H1 (cell line): ENCODE measurements around the gene JAM2. TPM values are rescaled to one million over a fixed set of nuclear protein-coding genes. Genes with fewer than 3 reads are reported as not detected.

ENCODE experiments used
- CTCF ChIA-PET: fragments of 300-600 bp; sonication (Branson Sonifier 250); formaldehyde crosslinking; loops from one replicate; lab custom pipeline; 2021; ENCODE audit not compliant: partially characterized antibody; lab: Charles Lee
- POLR2A ChIA-PET: fragments of 300-600 bp; sonication (Branson Sonifier 250); formaldehyde crosslinking; loops from one replicate; lab custom pipeline; 2021; ENCODE audit warnings: inconsistent platforms; ENCODE audit not compliant: partially characterized antibody; lab: Charles Lee
- DNase-seq, 2 experiments: peaks; one replicate each; pipeline versions ENCODE4 v3.0.0 to v3.0.0-alpha.2; 2010 to 2022; ENCODE audit warnings: low spot score in 2 of 2, low read depth in 1 of 2, mixed read lengths in 1 of 2
- FAIRE-seq: peaks from 2 replicates; lab custom pipeline; 2011; peaks lifted over from hg19 to GRCh38; lab: Jason Lieb, UNC
- H2AFZ ChIP-seq: 2 replicates; pipeline ENCODE4 v1.8.1; 2012; ENCODE audit warnings: low read length, inconsistent platforms
- H2AK5ac ChIP-seq: 2 replicates; pipeline ENCODE4 v1.6.1; 2013; ENCODE audit warnings: low read depth, low read length
- H2BK120ac ChIP-seq: replicated peaks from 2 replicates; pipeline ENCODE3; 2013; ENCODE audit warnings: low read depth, low read length, inconsistent platforms
- H2BK12ac ChIP-seq: 2 replicates; pipeline ENCODE4 v1.6.1; 2013; ENCODE audit warnings: low read depth, low read length
- H2BK15ac ChIP-seq: 2 replicates; pipeline ENCODE4 v1.6.1; 2013; ENCODE audit warnings: low read length
- H2BK20ac ChIP-seq: 2 replicates; pipeline ENCODE4 v1.6.1; 2013; ENCODE audit warnings: low read length
- H2BK5ac ChIP-seq: 2 replicates; pipeline ENCODE4 v1.6.1; 2013; ENCODE audit warnings: low read depth, low read length
- H3K14ac ChIP-seq: 2 replicates; pipeline ENCODE4 v1.6.1; 2013; ENCODE audit warnings: inconsistent platforms; ENCODE audit not compliant: insufficient read length
- H3K18ac ChIP-seq: 2 replicates; pipeline ENCODE4 v1.6.1; 2013; ENCODE audit warnings: low read length; ENCODE audit errors: extremely low read depth
- H3K23ac ChIP-seq: 2 replicates; pipeline ENCODE4 v1.6.1; 2013; ENCODE audit warnings: inconsistent platforms; ENCODE audit not compliant: insufficient read length
- H3K23me2 ChIP-seq: 2 replicates; pipeline ENCODE4 v1.6.1; 2013; ENCODE audit warnings: low read depth, low read length
- H3K27ac ChIP-seq: 2 replicates; pipeline ENCODE4 v1.6.1; 2011; ENCODE audit warnings: low read depth, low read length, inconsistent platforms
- H3K27me3 ChIP-seq, 4 experiments: replicated peaks in 1 of 4; 1 replicate in 1 of 4; 2 replicates in 3 of 4; pipeline versions ENCODE4 v1.6.1 to v1.8.1; 2011 to 2013; ENCODE audit warnings: low read length in 3 of 4, mild to moderate bottlenecking in 3 of 4, inconsistent platforms in 2 of 4, mixed read lengths in 2 of 4, moderate library complexity in 1 of 4; ENCODE audit not compliant: control insufficient read depth in 3 of 4, insufficient read depth in 3 of 4; ENCODE audit errors: extremely low read depth in 1 of 4
- H3K36me3 ChIP-seq, 4 experiments: 2 replicates each; pipeline versions ENCODE4 v1.6.1 to v1.8.1; 2011 to 2013; ENCODE audit warnings: mild to moderate bottlenecking in 4 of 4, low read length in 3 of 4, moderate library complexity in 2 of 4, control low read depth in 1 of 4, inconsistent platforms in 1 of 4; ENCODE audit not compliant: insufficient read depth in 4 of 4, control insufficient read depth in 2 of 4
- H3K4ac ChIP-seq: replicated peaks from 2 replicates; pipeline ENCODE3; 2013; ENCODE audit warnings: low read length, low read depth, mixed read lengths, inconsistent platforms; ENCODE audit not compliant: insufficient read length
- H3K4me1 ChIP-seq, 4 experiments: replicated peaks in 1 of 4; 1 replicate in 1 of 4; 2 replicates in 3 of 4; pipeline versions ENCODE4 v1.6.1 to v1.8.1; 2011 to 2013; ENCODE audit warnings: low read length in 3 of 4, inconsistent platforms in 2 of 4, mixed read lengths in 1 of 4; ENCODE audit not compliant: insufficient read depth in 4 of 4, control insufficient read depth in 3 of 4
- H3K4me2 ChIP-seq, 2 experiments: 2 replicates each; pipeline versions ENCODE4 v1.6.1 to v1.8.1; 2011 to 2013; ENCODE audit warnings: low read depth in 2 of 2, low read length in 2 of 2, control low read depth in 1 of 2, inconsistent platforms in 1 of 2, mild to moderate bottlenecking in 1 of 2; ENCODE audit not compliant: insufficient read depth in 1 of 2
- H3K4me3 ChIP-seq, 4 experiments: fragments of 200-600, 300-600 bp in 1 of 4; sonication (generic), shearing (Covaris generic), sonication (Bioruptor Twin) in 1 of 4; 2 replicates each; pipeline versions ENCODE4 v1.5.1 to v1.8.1; 2011 to 2016; ENCODE audit warnings: low read length in 4 of 4, low read depth in 3 of 4, control low read depth in 2 of 4, inconsistent platforms in 2 of 4, mild to moderate bottlenecking in 2 of 4, mixed read lengths in 1 of 4, moderate library complexity in 1 of 4; ENCODE audit not compliant: insufficient read depth in 2 of 4; ENCODE audit errors: extremely low read depth in 1 of 4
- H3K56ac ChIP-seq: replicated peaks from 2 replicates; pipeline ENCODE3; 2013; ENCODE audit warnings: low read depth, mild to moderate bottlenecking, mixed read lengths, low read length, inconsistent platforms; ENCODE audit not compliant: insufficient read length
- H3K79me1 ChIP-seq: 2 replicates; pipeline ENCODE4 v1.6.1; 2013; ENCODE audit warnings: low read depth, low read length, control low read depth
- H3K79me2 ChIP-seq, 2 experiments: 2 replicates each; pipeline versions ENCODE4 v1.6.1 to v1.8.1; 2012 to 2013; ENCODE audit warnings: low read length in 2 of 2, mild to moderate bottlenecking in 2 of 2, inconsistent platforms in 1 of 2; ENCODE audit not compliant: insufficient read depth in 2 of 2, control insufficient read depth in 1 of 2
- H3K9ac ChIP-seq, 4 experiments: replicated peaks in 1 of 4; 1 replicate in 1 of 4; 2 replicates in 3 of 4; pipeline versions ENCODE4 v1.6.1 to v1.8.1; 2011 to 2013; ENCODE audit warnings: low read depth in 3 of 4, low read length in 3 of 4, control low read depth in 2 of 4, mild to moderate bottlenecking in 2 of 4, moderate library complexity in 2 of 4, inconsistent platforms in 1 of 4; ENCODE audit errors: extremely low read depth in 1 of 4
- H3K9me3 ChIP-seq, 2 experiments: 2 replicates each; pipeline versions ENCODE4 v1.6.1 to v1.8.1; 2012 to 2013; ENCODE audit warnings: mild to moderate bottlenecking in 2 of 2, moderate library complexity in 2 of 2, control low read depth in 1 of 2, inconsistent platforms in 1 of 2, low read depth in 1 of 2, low read length in 1 of 2, mixed read lengths in 1 of 2; ENCODE audit not compliant: insufficient read depth in 2 of 2
- H4K20me1 ChIP-seq, 2 experiments: replicated peaks in 1 of 2; 2 replicates each; pipeline versions ENCODE3 to v1.8.1; 2011 to 2013; ENCODE audit warnings: inconsistent platforms in 2 of 2, low read length in 2 of 2, mild to moderate bottlenecking in 1 of 2; ENCODE audit not compliant: insufficient read depth in 2 of 2, control insufficient read depth in 1 of 2
- H4K5ac ChIP-seq: 2 replicates; pipeline ENCODE4 v1.6.1; 2013; ENCODE audit warnings: low read length, low read depth, mixed read lengths, inconsistent platforms; ENCODE audit not compliant: insufficient read length
- H4K8ac ChIP-seq: 2 replicates; pipeline ENCODE4 v1.8.0; 2013; ENCODE audit warnings: mild to moderate bottlenecking, moderate library complexity, low read length, inconsistent platforms; ENCODE audit not compliant: insufficient read depth; ENCODE audit errors: extremely low read depth
- H4K91ac ChIP-seq: replicated peaks from 2 replicates; pipeline ENCODE3; 2013; ENCODE audit warnings: low read length, mixed read lengths, inconsistent platforms; ENCODE audit not compliant: insufficient read length
- ATF3 ChIP-seq: IDR thresholded peaks from 2 replicates; pipeline ENCODE4 v1.6.1; 2011; ENCODE audit warnings: low read depth, mild to moderate bottlenecking, low read length; ENCODE audit not compliant: insufficient read depth
- BACH1 ChIP-seq: IDR thresholded peaks from 2 replicates; pipeline ENCODE4 v1.6.1; 2012; ENCODE audit warnings: low read length, improper control_type of control experiment
- CHD1 ChIP-seq: IDR thresholded peaks from 2 replicates; pipeline ENCODE4 v1.6.1; 2012; ENCODE audit warnings: low read depth, low read length, improper control_type of control experiment
- FOSL1 ChIP-seq: IDR thresholded peaks from 2 replicates; pipeline ENCODE4 v1.6.1; 2011; ENCODE audit warnings: mild to moderate bottlenecking, low read depth, low read length, moderate library complexity; ENCODE audit not compliant: insufficient read depth
- GTF2F1 ChIP-seq: IDR thresholded peaks from 2 replicates; pipeline ENCODE4 v1.6.1; 2012; ENCODE audit warnings: low read depth, low read length, improper control_type of control experiment, borderline replicate concordance
- KDM5A ChIP-seq: fragments of 200-600 bp; IDR thresholded peaks from 2 replicates; pipeline ENCODE4 v1.7.1; 2012; ENCODE audit warnings: mild to moderate bottlenecking, low read length, inconsistent platforms, mixed read lengths
- RAD21 ChIP-seq, 2 experiments: IDR thresholded peaks in 1 of 2; conservative IDR thresholded peaks in 1 of 2; 2 replicates each; pipeline ENCODE4 v1.6.1; 2011; ENCODE audit warnings: low read depth in 2 of 2, low read length in 2 of 2, improper control_type of control experiment in 1 of 2, inconsistent platforms in 1 of 2, mild to moderate bottlenecking in 1 of 2, moderate library complexity in 1 of 2
- SP1 ChIP-seq: IDR thresholded peaks from 2 replicates; pipeline ENCODE4 v1.6.1; 2011; ENCODE audit warnings: low read depth, low read length
- SP4 ChIP-seq: IDR thresholded peaks from 2 replicates; pipeline ENCODE4 v1.6.1; 2012; ENCODE audit warnings: low read length, inconsistent platforms
- WGBS, 2 experiments: shearing (Covaris generic) in 1 of 2; methylation state at CpG; one replicate each; pipeline versions ENCODE4 v1.1.6 to v1.1.7; 2013 to 2015; ENCODE audit warnings: low lambda C conversion rate in 2 of 2, mixed read lengths in 2 of 2, inconsistent platforms in 1 of 2, low coverage in 1 of 2, missing lambda C conversion rate in 1 of 2; ENCODE audit not compliant: insufficient replicate concordance in 2 of 2, insufficient coverage in 1 of 2, insufficient read length in 1 of 2; ENCODE audit errors: extremely low coverage in 1 of 2, missing lambda C conversion rate in 1 of 2; 5-methylcytosine and 5-hydroxymethylcytosine counted together
- polyA plus RNA-seq, 7 experiments: library from polyadenylated mRNA; depleted of rRNA in 3 of 7; stranded (reverse) in 5 of 7; unstranded in 2 of 7; fragments of >200 nt in 5 of 7; fragments of 200-250 nt in 2 of 7; gene quantifications; 1 replicate in 5 of 7; 2 replicates in 1 of 7; 4 replicates in 1 of 7; pipeline versions ENCODE4 v1.2.1 to v1.2.3, GENCODE V29; 2011 to 2013; ENCODE audit warnings: missing spikeins in 2 of 7, mixed read lengths in 2 of 7
- total RNA-seq: library from RNA; stranded (reverse); fragmentation: NEBNext Ultra II Directional; extraction: Animal tissue kit (Norgen Biotek cat#: 25700); gene quantifications from 2 replicates; pipeline ENCODE4 v1.2.1, GENCODE V29; 2021

The JAM2 gene
- total and polyA plus RNA-seq, 2 of the 8 experiments (the other 6 are each of a cell fraction or from before 2014, with no cell fraction given): 4.9 to 9.5 TPM

- CTCF ChIA-PET: interaction anchor here (0.9 kb wide), 2 partner anchors 17 to 39 kb away, joined by 3 read pairs; no protein-coding TSS in a partner anchor
- WGBS, 2 experiments: 90% methylated on average over 3 of the region's 3 CpGs; no CpG with 5 or more reads in 1 of the 2 experiments
- no peak for TF ChIP-seq GTF2F1
- TF ChIP-seq SP4: no peak
- TF ChIP-seq ATF3: no peak
- no peak for TF ChIP-seq KDM5A
- TF ChIP-seq BACH1: no peak
- no peak for TF ChIP-seq CHD1
- TF ChIP-seq RAD21 (IDR thresholded peaks at IDR 0.05 in 1 of 2, conservative IDR thresholded peaks at IDR 0.05 in 1 of 2; ENCODE audit: low read depth in 2 of 2, low read length in 2 of 2): no peak
- TF ChIP-seq FOSL1: no peak
- no peak for TF ChIP-seq SP1
Observed at GRCh38 chr21:25760061-25760460, 121.0 kb downstream of the JAM2 start.

More at GRCh38 chr21:25760061-25760460, 121.0 kb downstream of the JAM2 start:
- Histone ChIP-seq H3K14ac (no peak overlapping the region), H4K8ac (no peak overlapping the region), H3K9me3 (no peaks in the 10 kb centered on the region), H3K4me1 (no peaks in the 10 kb centered on the region), H3K27me3 (peaks cover 0 to 1% (median 0%) of the 10 kb centered on the region in 4 experiments; a peak in 1 of 7 replicates), H3K4me3 (no peak overlapping the region), H2BK5ac (no peak overlapping the region), H3K23me2 (no peaks in the 10 kb centered on the region), H3K27ac (no peak overlapping the region), H4K5ac (no peak overlapping the region), H3K79me2 (no peaks in the 10 kb centered on the region), H2BK15ac (no peak overlapping the region), H2BK120ac (no peak overlapping the region), H3K23ac (no peak overlapping the region), H3K79me1 (peaks cover 2% of the 10 kb centered on the region; the same call in 1 of the 2 replicates), H3K4me2 (no peak overlapping the region), H4K20me1 (no peaks in the 10 kb centered on the region), H2BK12ac (no peak overlapping the region), H3K9ac (no peak overlapping the region), H3K56ac (no peak overlapping the region), H3K36me3 (peaks cover 4 to 51% (median 21%) of the 10 kb centered on the region in 4 experiments), H3K4ac (no peak overlapping the region), H2AK5ac (no peak overlapping the region), H4K91ac (no peak overlapping the region), H3K18ac (no peak overlapping the region), H2AFZ (no peak overlapping the region), H2BK20ac (no peak overlapping the region)
- FAIRE-seq: no peak
- POLR2A ChIA-PET: no interaction called here
- DNase-seq: no peak
